PC-9 (cell line): ENCODE results near the gene NBEA. TPM values are rescaled to one million over a fixed set of nuclear protein-coding genes. Genes with fewer than 3 reads are reported as not detected.
"Not testable (repeated sequence)": the region's sequence is repeated elsewhere in the genome, so short reads cannot be mapped to it uniquely, and the experiment has no call there.

Experiments used
- BruUV-seq: library from RNA; stranded (reverse); fragments of 400-500 nt; replicated peaks from 2 replicates; lab custom pipeline; 2021; lab: Mats Ljungman, UMichigan
- CTCF ChIA-PET: fragments of 300-600 bp; sonication (Branson Sonifier 250); formaldehyde crosslinking; loops from one replicate; lab custom pipeline; 2022; ENCODE audit warnings: antibody characterized with exemption; lab: Charles Lee
- POLR2A ChIA-PET: fragments of 300-600 bp; sonication (Branson Sonifier 250); formaldehyde crosslinking; loops from one replicate; lab custom pipeline; 2022; ENCODE audit warnings: antibody characterized with exemption; ENCODE audit not compliant: unreplicated experiment; lab: Charles Lee
- DNase-seq, 2 experiments: peaks; one replicate each; pipeline versions ENCODE4 v3.0.0 to v3.0.0-alpha.2; 2015 to 2022; ENCODE audit warnings: mixed read lengths in 1 of 2
- H2AFZ ChIP-seq: fragments of 200-600 bp; sonication (generic); 2 replicates; pipeline ENCODE4 v1.8.1; 2017; ENCODE audit warnings: antibody characterized with exemption
- H3F3A ChIP-seq: fragments of 200-600 bp; sonication (generic); 2 replicates; pipeline ENCODE4 v1.8.1; 2017; ENCODE audit warnings: antibody characterized with exemption, mild to moderate bottlenecking, low read depth; ENCODE audit not compliant: insufficient read depth
- H3K27ac ChIP-seq: fragments of 200-600 bp; sonication (generic); 2 replicates; pipeline ENCODE4 v1.6.1; 2016; ENCODE audit warnings: mixed run types
- H3K27me3 ChIP-seq: fragments of 200-600 bp; sonication (generic); 2 replicates; pipeline ENCODE4 v1.6.1; 2016; ENCODE audit warnings: low read depth, mixed run types; ENCODE audit not compliant: insufficient read depth
- H3K36me3 ChIP-seq: fragments of 200-600 bp; sonication (generic); 2 replicates; pipeline ENCODE4 v1.6.1; 2016; ENCODE audit warnings: low read depth, mixed run types
- H3K4me1 ChIP-seq: fragments of 200-600 bp; sonication (generic); replicated peaks from 2 replicates; pipeline ENCODE4 v1.6.1; 2016; ENCODE audit warnings: mixed run types; ENCODE audit not compliant: insufficient read depth
- H3K4me2 ChIP-seq: fragments of 200-600 bp; sonication (generic); 2 replicates; pipeline ENCODE4 v1.6.1; 2017; ENCODE audit warnings: mixed run types
- H3K4me3 ChIP-seq: fragments of 200-600 bp; sonication (generic); 2 replicates; pipeline ENCODE4 v1.6.1; 2016; ENCODE audit warnings: mixed run types
- H3K79me2 ChIP-seq: fragments of 200-600 bp; sonication (generic); 2 replicates; pipeline ENCODE4 v1.6.1; 2017; ENCODE audit warnings: low read depth, mixed run types
- H3K9me2 ChIP-seq: fragments of 200-600 bp; sonication (generic); 2 replicates; pipeline ENCODE4 v1.8.1; 2017; ENCODE audit warnings: mild to moderate bottlenecking; ENCODE audit not compliant: insufficient read depth
- H3K9me3 ChIP-seq: fragments of 200-600 bp; sonication (generic); 2 replicates; pipeline ENCODE4 v1.8.1; 2016; ENCODE audit warnings: low read depth; ENCODE audit not compliant: insufficient read depth
- H4K20me1 ChIP-seq: fragments of 200-600 bp; sonication (generic); 2 replicates; pipeline ENCODE4 v1.8.1; 2017; ENCODE audit not compliant: insufficient read depth
- CTCF ChIP-seq: fragments of 200-600 bp; sonication (generic); conservative IDR thresholded peaks from 2 replicates; pipeline ENCODE4 v1.6.1; 2017; ENCODE audit warnings: mixed run types, antibody characterized with exemption, mild to moderate bottlenecking, moderate library complexity
- EZH2 ChIP-seq: fragments of 200-600 bp; sonication (generic); IDR thresholded peaks from 2 replicates; pipeline ENCODE4 v1.8.0; 2017; ENCODE audit warnings: antibody characterized with exemption, low read depth
- intact Hi-C: fragments of 100-400 bp; cut with micrococcal nuclease; formaldehyde crosslinking; loops from one replicate; pipeline ENCODE4 v1.10.0; 2022; ENCODE audit not compliant: unreplicated experiment
- total RNA-seq: library from RNA; stranded (reverse); gene quantifications from 2 replicates; pipeline ENCODE4 v1.2.3, GENCODE V29; 2021

The NBEA gene
- total RNA-seq, 1 experiment from 2014 or later = 4.0 TPM

- Histone ChIP-seq H3K4me3 (no peak overlapping the region), H3K9me3 (no peaks in the 10 kb centered on the region), H3K9me2 (no peaks in the 10 kb centered on the region), H3K36me3 (no peaks in the 10 kb centered on the region), H3K4me2 (no peak overlapping the region), H2AFZ (no peak overlapping the region), H4K20me1 (no peaks in the 10 kb centered on the region), H3K4me1 (peaks cover 13% of the 10 kb centered on the region), H3K27ac (no peak overlapping the region), H3F3A (no peaks in the 10 kb centered on the region), H3K79me2 (no peaks in the 10 kb centered on the region), H3K27me3 (no peaks in the 10 kb centered on the region)
- BruUV-seq = no TSS peak
- intact Hi-C loops = no loop called here
- no peak for DNase-seq
- TF ChIP-seq EZH2 = no peak
- TF ChIP-seq CTCF = no peak
- ChIA-PET POLR2A (no interaction called here), CTCF (no interaction called here)
Observed at GRCh38 chr13:34971473-34971872, 29.4 kb downstream of the NBEA start.

DNA sequence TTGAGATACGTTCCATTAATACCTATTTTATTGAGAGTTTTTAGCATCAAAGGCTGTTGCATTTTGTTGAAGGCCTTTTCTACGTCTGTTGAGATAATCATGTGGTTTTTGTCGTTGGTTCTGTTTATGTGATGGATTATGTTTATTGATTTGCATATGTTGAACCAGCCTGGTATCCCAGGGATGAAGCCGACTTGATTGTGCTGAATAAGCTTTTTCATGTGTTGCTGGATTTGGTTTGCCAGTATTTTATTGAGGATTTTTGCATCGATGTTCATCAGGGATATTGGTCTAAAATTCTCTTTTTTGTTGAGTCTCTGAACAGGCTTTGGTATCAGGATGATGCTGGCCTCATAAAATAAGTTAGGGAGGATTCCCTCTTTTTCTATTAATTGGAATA, 43.1 kb downstream of the NBEA start:
- DNase-seq, H3K4me2 ChIP-seq, H3K9me2 ChIP-seq, H3K4me3 ChIP-seq, H4K20me1 ChIP-seq, H3F3A ChIP-seq, CTCF ChIA-PET, H3K79me2 ChIP-seq, BruUV-seq, H2AFZ ChIP-seq, H3K27ac ChIP-seq, H3K9me3 ChIP-seq, H3K4me1 ChIP-seq, intact Hi-C loops, H3K27me3 ChIP-seq, H3K36me3 ChIP-seq: not testable (repeated sequence)
- POLR2A ChIA-PET = interaction anchor here (0.7 kb wide), 1 partner anchor 365 kb away, joined by 5 read pairs; no protein-coding TSS in a partner anchor

DNA sequence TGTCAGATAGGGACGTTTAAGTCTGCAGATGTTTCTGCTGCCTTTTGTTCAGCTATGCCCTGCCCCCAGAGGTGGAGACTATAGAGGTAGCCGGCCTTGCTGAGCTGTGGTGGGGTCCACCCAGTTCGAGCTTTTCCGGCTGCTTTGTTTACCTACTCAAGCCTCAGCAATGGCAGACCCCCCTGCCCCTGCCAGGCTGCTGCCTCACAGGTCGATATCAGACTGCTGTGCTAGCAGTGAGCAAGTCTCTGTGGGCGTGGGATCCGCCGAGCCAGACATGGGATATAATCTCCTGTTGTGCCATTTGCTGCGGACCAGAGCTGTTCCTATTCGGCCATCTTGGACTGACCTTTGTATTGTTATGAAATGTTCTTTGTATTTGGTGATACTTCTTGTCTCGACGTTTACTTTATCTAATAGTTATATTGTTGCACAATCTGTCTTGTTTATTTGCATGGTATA, 46.3 kb downstream of the NBEA start:
- intact Hi-C loops = no loop called here
- H3K36me3 ChIP-seq = no peaks in the 10 kb centered on the region
- H3K4me3 ChIP-seq = no peak overlapping the region
- no peaks in the 10 kb centered on the region for H3F3A ChIP-seq
- ChIA-PET POLR2A (no interaction called here), CTCF (no interaction called here)
- no peak for DNase-seq
- H3K4me1 ChIP-seq = no peaks in the 10 kb centered on the region
- H4K20me1 ChIP-seq = no peaks in the 10 kb centered on the region
- BruUV-seq = no TSS peak
- no peak overlapping the region for H3K4me2 ChIP-seq
- H3K79me2 ChIP-seq = no peaks in the 10 kb centered on the region
- peaks cover 4% of the 10 kb centered on the region; the same call in 1 of the 2 replicates for H3K9me3 ChIP-seq
- H3K27me3 ChIP-seq = no peaks in the 10 kb centered on the region
- TF ChIP-seq CTCF = no peak
- TF ChIP-seq EZH2 = no peak
- no peak overlapping the region for H3K27ac ChIP-seq
- H2AFZ ChIP-seq = no peak overlapping the region
- H3K9me2 ChIP-seq = no peaks in the 10 kb centered on the region
